B cell (primary cell): ENCODE measurements around the gene ZNF222. TPM values are rescaled to one million over a fixed set of nuclear protein-coding genes. Genes with fewer than 3 reads are reported as not detected.

Experiments
- ATAC-seq: fragments of 200-7000 bp; cut with Tn5 transposase; one replicate; pipeline ENCODE4 v1.10.0; 2021; ENCODE audit warnings: low read depth, mild to moderate bottlenecking, moderate number of reproducible peaks, moderate library complexity
- CTCF ChIA-PET: fragments of 350-600 bp; sonication (Branson Sonifier 250); formaldehyde crosslinking; loops from one replicate; lab custom pipeline; 2021; ENCODE audit warnings: antibody characterized with exemption, inconsistent platforms; lab: Charles Lee
- POLR2A ChIA-PET: fragments of 350-600 bp; sonication (Branson Sonifier 250); formaldehyde crosslinking; loops from one replicate; lab custom pipeline; 2021; ENCODE audit warnings: antibody characterized with exemption; lab: Charles Lee
- DNase-seq: peaks from one replicate; pipeline ENCODE4 v3.0.0; 2013
- H2AFZ ChIP-seq: 2 replicates; pipeline ENCODE4 v1.6.1; 2012; ENCODE audit warnings: mild to moderate bottlenecking, low read depth, low read length; ENCODE audit not compliant: insufficient read depth, poor library complexity, severe bottlenecking
- H3K27ac ChIP-seq, 2 donors: 1 replicate in 1 of 2; 2 replicates in 1 of 2; pipeline ENCODE4 v1.5.1; 2012 to 2013; ENCODE audit warnings: low read length in 2 of 2, mild to moderate bottlenecking in 2 of 2, moderate library complexity in 1 of 2
- H3K27me3 ChIP-seq, 4 experiments: fragments of 200-600 bp in 1 of 4; sonication (generic) in 1 of 4; replicated peaks in 1 of 4; 1 replicate in 2 of 4; 2 replicates in 2 of 4; pipeline versions ENCODE4 v1.6.1 to v1.7.0; 2013 to 2016; ENCODE audit warnings: low read length in 3 of 4, mild to moderate bottlenecking in 2 of 4, mixed read lengths in 1 of 4, moderate library complexity in 1 of 4; ENCODE audit not compliant: insufficient read depth in 4 of 4, control insufficient read depth in 3 of 4; ENCODE audit errors: control extremely low read depth in 1 of 4
- H3K36me3 ChIP-seq, 2 experiments: replicated peaks in 1 of 2; 1 replicate in 1 of 2; 2 replicates in 1 of 2; pipeline versions ENCODE4 v1.6.1 to v1.7.1; 2013; ENCODE audit warnings: low read length in 1 of 2; ENCODE audit not compliant: insufficient read depth in 2 of 2, control insufficient read depth in 1 of 2; ENCODE audit errors: control extremely low read depth in 1 of 2, extremely low read depth in 1 of 2
- H3K4me1 ChIP-seq, 2 donors: fragments of 200-600 bp in 1 of 2; sonication (generic) in 1 of 2; 1 replicate in 1 of 2; 2 replicates in 1 of 2; pipeline versions ENCODE4 v1.5.1 to v1.6.1; 2013 to 2017; ENCODE audit warnings: low read length in 2 of 2; ENCODE audit not compliant: control insufficient read depth in 2 of 2, insufficient read depth in 2 of 2
- H3K4me2 ChIP-seq: replicated peaks from 2 replicates; pipeline ENCODE3; 2012; ENCODE audit warnings: mild to moderate bottlenecking, low read depth, low read length; ENCODE audit not compliant: poor library complexity, severe bottlenecking
- H3K4me3 ChIP-seq, 5 experiments: fragments of 200-600 bp in 1 of 5; sonication (generic) in 1 of 5; 1 replicate in 3 of 5; 2 replicates in 2 of 5; pipeline versions ENCODE4 v1.5.1 to v1.7.0; 2011 to 2016; ENCODE audit warnings: low read length in 4 of 5, mild to moderate bottlenecking in 4 of 5, low read depth in 2 of 5, control low read depth in 1 of 5, moderate library complexity in 1 of 5; ENCODE audit not compliant: insufficient read depth in 1 of 5; ENCODE audit errors: control extremely low read depth in 1 of 5, extremely low read depth in 1 of 5
- H3K79me2 ChIP-seq: fragments of 200-600 bp; sonication (generic); one replicate; pipeline ENCODE4 v1.6.0; 2016; ENCODE audit warnings: low read length; ENCODE audit not compliant: control insufficient read depth, insufficient read depth
- H3K9ac ChIP-seq: fragments of 200-600 bp; sonication (generic); 2 replicates; pipeline ENCODE4 v1.6.1; 2017; ENCODE audit warnings: mild to moderate bottlenecking, low read length, moderate library complexity
- H3K9me3 ChIP-seq, 3 donors: one replicate each; pipeline versions ENCODE4 v1.6.1 to v1.7.1; 2013; ENCODE audit warnings: low read length in 2 of 3; ENCODE audit not compliant: control insufficient read depth in 2 of 3, insufficient read depth in 1 of 3; ENCODE audit errors: control extremely low read depth in 1 of 3
- H4K20me1 ChIP-seq: 2 replicates; pipeline ENCODE4 v1.6.0; 2012; ENCODE audit warnings: mild to moderate bottlenecking, low read length; ENCODE audit not compliant: insufficient read depth, control insufficient read depth, poor library complexity, severe bottlenecking
- H3K27ac Mint-ChIP-seq: one replicate; pipeline ENCODE4 v1.8.0; 2021; ENCODE audit warnings: mixed read lengths
- H3K27me3 Mint-ChIP-seq: one replicate; pipeline ENCODE4 v1.8.0; 2021; ENCODE audit warnings: mixed read lengths
- H3K4me1 Mint-ChIP-seq: one replicate; pipeline ENCODE4 v1.8.0; 2021; ENCODE audit warnings: mixed read lengths
- H3K4me3 Mint-ChIP-seq: one replicate; pipeline ENCODE4 v1.8.0; 2021; ENCODE audit warnings: mixed read lengths
- H3K9me3 Mint-ChIP-seq: one replicate; pipeline ENCODE4 v1.8.0; 2022; ENCODE audit warnings: mixed read lengths; ENCODE audit not compliant: insufficient read depth
- EZH2 ChIP-seq: IDR thresholded peaks from 2 replicates; pipeline ENCODE4 v1.6.1; 2012; ENCODE audit warnings: borderline replicate concordance, low read depth, mild to moderate bottlenecking, moderate library complexity, low read length; ENCODE audit not compliant: insufficient read depth, poor library complexity, severe bottlenecking
- WGBS: methylation state at CpG from one replicate; pipeline ENCODE4 v1.1.5; 2013; ENCODE audit warnings: missing lambda C conversion rate; ENCODE audit not compliant: insufficient coverage; 5-methylcytosine and 5-hydroxymethylcytosine counted together
- intact Hi-C: fragments of 100-400 bp; cut with micrococcal nuclease; formaldehyde crosslinking; loops from one replicate; pipeline ENCODE4 v1.10.0; 2022
- polyA plus RNA-seq: library from polyadenylated mRNA; depleted of rRNA; stranded (reverse); fragments of >200 nt; gene quantifications from 2 replicates; pipeline ENCODE4 v1.2.3, GENCODE V29; 2012
- total RNA-seq, 2 donors: library from RNA; stranded (reverse); fragments of 120-200 nt in 1 of 2; gene quantifications; 1 replicate in 1 of 2; 2 replicates in 1 of 2; pipeline versions ENCODE4 v1.2.3 to v1.2.4, GENCODE V29; 2013 to 2022
- TF ChIP-seq, protein P1 (sequence below): fragments of 200-600 bp; IDR thresholded peaks from one replicate; pipeline ENCODE4 v1.8.0; 2022; ENCODE audit warnings: antibody characterized with exemption, mild to moderate bottlenecking

ZNF222 gene
- total and polyA plus RNA-seq, 2 donors (not counting 1 experiment from before 2014, with no cell fraction given) = 2.5 to 7.5 TPM

DNA sequence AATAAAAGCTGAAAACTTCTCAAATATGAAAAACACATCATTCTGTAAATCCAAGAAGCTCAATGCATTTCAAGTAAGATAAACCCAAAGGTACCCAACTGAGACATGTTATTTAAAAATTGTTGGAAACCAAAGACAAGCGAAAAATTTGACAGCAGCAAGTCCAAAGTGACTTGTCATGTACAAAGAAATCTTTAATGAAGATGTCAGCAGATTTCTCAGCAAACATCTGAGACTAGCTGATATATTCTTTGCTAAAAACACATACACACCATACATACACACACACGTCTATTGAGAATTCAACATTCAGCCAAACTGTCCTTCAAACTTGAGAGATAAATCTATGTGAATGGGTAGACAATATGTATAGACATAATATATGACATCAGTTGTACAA lies 5.7 kb upstream of the ZNF222 start:
- WGBS = no CpG with 5 or more reads among the region's 2 CpGs
- TF ChIP-seq EZH2 = no peak
- TF ChIP-seq, protein P1, sequence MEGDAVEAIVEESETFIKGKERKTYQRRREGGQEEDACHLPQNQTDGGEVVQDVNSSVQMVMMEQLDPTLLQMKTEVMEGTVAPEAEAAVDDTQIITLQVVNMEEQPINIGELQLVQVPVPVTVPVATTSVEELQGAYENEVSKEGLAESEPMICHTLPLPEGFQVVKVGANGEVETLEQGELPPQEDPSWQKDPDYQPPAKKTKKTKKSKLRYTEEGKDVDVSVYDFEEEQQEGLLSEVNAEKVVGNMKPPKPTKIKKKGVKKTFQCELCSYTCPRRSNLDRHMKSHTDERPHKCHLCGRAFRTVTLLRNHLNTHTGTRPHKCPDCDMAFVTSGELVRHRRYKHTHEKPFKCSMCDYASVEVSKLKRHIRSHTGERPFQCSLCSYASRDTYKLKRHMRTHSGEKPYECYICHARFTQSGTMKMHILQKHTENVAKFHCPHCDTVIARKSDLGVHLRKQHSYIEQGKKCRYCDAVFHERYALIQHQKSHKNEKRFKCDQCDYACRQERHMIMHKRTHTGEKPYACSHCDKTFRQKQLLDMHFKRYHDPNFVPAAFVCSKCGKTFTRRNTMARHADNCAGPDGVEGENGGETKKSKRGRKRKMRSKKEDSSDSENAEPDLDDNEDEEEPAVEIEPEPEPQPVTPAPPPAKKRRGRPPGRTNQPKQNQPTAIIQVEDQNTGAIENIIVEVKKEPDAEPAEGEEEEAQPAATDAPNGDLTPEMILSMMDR = no peak
- H3K4me3 ChIP-seq = no peak overlapping the region
- H4K20me1 ChIP-seq = no peaks in the 10 kb centered on the region
- H3K9me3 Mint-ChIP-seq = peaks cover 18% of the 10 kb centered on the region
- H3K4me1 Mint-ChIP-seq = no peaks in the 10 kb centered on the region
- H3K27ac Mint-ChIP-seq = no peak overlapping the region
- H3K9ac ChIP-seq = no peak overlapping the region
- DNase-seq (no peak), ATAC-seq (no peak)
- intact Hi-C loops = no loop called here
- CTCF ChIA-PET = no interaction called here
- no peak overlapping the region for H3K4me2 ChIP-seq
- H3K27me3 ChIP-seq = peaks cover 0 to 9% (median 0%) of the 10 kb centered on the region in 4 experiments
- peaks cover 0 to under 1% of the 10 kb centered on the region in 2 donors for H3K4me1 ChIP-seq
- POLR2A ChIA-PET = no interaction called here
- no peak overlapping the region for H3K27ac ChIP-seq
- peaks cover 21% of the 10 kb centered on the region for H3K27me3 Mint-ChIP-seq
- no peaks in the 10 kb centered on the region for H3K79me2 ChIP-seq
- no peak overlapping the region for H3K4me3 Mint-ChIP-seq
- H3K36me3 ChIP-seq = no peaks in the 10 kb centered on the region
- H2AFZ ChIP-seq = no peak overlapping the region
- peaks cover 1 to 9% (median 7%) of the 10 kb centered on the region in 3 donors for H3K9me3 ChIP-seq

GRCh38 chr19:44021221-44021620 lies 4.0 kb upstream of the ZNF222 start:
- Mint-ChIP-seq H3K27me3 (peaks cover 21% of the 10 kb centered on the region), H3K4me3 (no peak overlapping the region), H3K9me3 (peaks cover 10% of the 10 kb centered on the region), H3K27ac (no peak overlapping the region), H3K4me1 (peaks cover 17% of the 10 kb centered on the region)
- H3K9ac ChIP-seq = no peak overlapping the region
- H3K4me2 ChIP-seq = no peak overlapping the region
- peaks cover 11 to 13% of the 10 kb centered on the region in 2 donors for H3K4me1 ChIP-seq
- no peak for ATAC-seq
- H3K9me3 ChIP-seq = peaks cover 1 to 6% (median 4%) of the 10 kb centered on the region in 3 donors
- no peak overlapping the region for H3K4me3 ChIP-seq
- DNase-seq = no peak
- H4K20me1 ChIP-seq = no peaks in the 10 kb centered on the region
- no peaks in the 10 kb centered on the region for H3K36me3 ChIP-seq
- no peak overlapping the region for H3K27ac ChIP-seq
- H3K79me2 ChIP-seq = peaks cover 6% of the 10 kb centered on the region
- H3K27me3 ChIP-seq = peaks cover 0 to 9% (median 0%) of the 10 kb centered on the region in 4 experiments
- ChIA-PET CTCF (no interaction called here), POLR2A (no interaction called here)
- TF ChIP-seq, protein P1 = no peak
- TF ChIP-seq EZH2 = no peak
- H2AFZ ChIP-seq = no peak overlapping the region
- intact Hi-C loops = no loop called here
